Camera-type eye (tissue), 1 donor: ENCODE results near the gene CEP126. TPM values are rescaled to one million over a fixed set of nuclear protein-coding genes. Genes with fewer than 3 reads are reported as not detected.

Experiments
- total RNA-seq: library from RNA; depleted of rRNA; stranded (reverse); fragments of >200 nt; gene quantifications from one replicate; pipeline ENCODE4 v1.2.3, GENCODE V29; 2014

CEP126 gene, protein sequence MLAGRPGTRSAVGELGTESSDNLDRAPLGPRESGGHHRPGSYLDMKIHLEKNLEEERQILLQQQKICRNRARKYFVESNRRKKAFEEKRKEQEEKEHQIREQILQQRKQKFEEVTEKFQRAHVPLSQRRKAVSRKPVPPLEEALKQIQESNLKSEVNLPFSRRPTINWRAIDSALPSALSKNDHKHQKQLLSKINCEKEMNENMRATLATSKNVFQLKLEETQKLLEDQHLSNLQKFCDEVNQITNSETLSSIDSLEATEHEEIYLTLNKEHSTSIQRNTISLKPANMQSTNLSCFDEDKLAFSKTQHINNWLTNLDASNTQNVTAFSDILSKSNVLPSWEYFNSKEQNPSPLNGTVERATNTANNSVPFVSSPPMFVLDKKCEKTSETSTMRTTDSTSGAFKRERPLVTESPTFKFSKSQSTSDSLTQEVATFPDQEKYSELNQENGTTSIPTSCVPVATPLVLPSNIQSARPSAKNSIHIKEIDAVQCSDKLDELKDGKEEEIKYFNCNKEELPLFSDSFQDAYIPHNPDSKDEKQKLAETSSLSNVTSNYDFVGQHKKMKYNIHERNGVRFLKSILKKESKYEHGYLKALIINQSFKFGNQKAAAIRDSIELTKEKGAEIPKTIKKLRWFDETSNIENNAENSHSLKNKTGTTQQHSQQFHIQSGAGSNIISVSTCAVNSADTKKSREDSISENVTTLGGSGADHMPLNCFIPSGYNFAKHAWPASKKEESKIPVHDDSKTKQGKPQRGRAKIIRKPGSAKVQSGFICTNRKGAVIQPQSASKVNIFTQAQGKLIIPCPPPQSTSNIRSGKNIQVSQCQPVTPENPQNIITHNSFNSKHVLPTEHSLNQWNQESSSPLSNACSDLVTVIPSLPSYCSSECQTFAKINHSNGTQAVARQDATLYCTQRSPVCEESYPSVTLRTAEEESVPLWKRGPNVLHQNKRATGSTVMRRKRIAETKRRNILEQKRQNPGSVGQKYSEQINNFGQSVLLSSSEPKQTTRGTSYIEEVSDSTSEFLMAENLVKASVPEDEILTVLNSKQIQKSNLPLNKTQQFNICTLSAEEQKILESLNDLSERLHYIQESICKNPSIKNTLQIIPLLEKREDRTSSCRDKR
- 17.2 TPM for total RNA-seq

DNA sequence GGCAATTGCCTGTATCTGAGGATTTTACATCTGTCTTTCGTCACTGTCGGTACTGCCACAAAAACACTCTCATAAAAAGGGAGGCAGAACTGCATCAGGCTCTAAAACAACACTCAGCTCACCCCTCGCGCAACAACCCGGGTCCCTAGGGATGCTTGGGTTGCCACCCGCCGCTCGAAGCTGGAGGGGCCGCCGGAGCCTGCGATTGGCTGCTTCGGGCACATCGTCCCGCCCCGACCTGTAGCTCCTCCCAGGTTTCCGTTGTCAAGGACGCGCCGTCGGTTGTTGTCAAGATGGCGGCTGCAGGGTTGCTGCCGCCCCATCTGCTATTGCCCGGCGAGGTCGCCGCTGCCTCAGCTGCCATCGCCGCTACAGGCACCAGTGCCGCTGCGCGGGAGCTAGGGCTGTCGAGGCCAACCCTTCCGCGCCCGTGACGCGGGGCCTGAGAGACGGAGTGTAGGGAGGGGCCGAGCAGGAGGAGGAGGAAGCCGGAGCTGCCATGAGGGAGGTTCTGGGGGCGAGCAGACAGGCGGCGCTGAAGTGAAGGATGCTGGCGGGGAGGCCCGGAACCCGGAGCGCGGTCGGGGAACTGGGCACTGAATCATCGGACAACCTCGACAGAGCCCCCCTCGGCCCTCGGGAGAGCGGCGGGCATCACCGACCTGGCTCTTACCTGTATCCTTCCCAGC lies at the start of gene CEP126:
CEP126 (plus strand) TSS at position 273 of the 689 bp plus-strand sequence; CDS start at position 548, 275 bp downstream.

DNA sequence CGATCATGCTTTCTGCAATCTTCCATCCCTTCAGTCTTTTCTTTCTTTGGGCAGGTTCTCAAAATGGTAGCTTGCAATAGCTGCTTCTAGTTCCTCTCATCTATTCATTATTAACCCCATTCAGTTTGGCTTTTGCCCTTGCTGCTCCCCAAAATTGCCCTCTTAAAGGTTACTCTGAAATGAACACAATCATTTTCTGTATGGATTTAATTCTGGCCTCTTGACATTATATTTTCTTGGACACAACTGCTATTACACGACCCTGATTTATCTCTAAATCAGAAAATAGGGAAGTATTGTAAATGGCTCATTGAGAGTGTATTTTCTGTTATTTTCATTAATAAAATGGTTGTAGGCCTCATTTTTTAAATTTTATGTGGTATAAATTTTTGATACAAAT lies 1.6 kb downstream of the CEP126 start, which contains the start of gene ANGPTL5:
ANGPTL5 (minus strand) TSS at position 101 of the 400 bp plus-strand sequence. CDS start 8,613 bp downstream, outside the sequence.

DNA sequence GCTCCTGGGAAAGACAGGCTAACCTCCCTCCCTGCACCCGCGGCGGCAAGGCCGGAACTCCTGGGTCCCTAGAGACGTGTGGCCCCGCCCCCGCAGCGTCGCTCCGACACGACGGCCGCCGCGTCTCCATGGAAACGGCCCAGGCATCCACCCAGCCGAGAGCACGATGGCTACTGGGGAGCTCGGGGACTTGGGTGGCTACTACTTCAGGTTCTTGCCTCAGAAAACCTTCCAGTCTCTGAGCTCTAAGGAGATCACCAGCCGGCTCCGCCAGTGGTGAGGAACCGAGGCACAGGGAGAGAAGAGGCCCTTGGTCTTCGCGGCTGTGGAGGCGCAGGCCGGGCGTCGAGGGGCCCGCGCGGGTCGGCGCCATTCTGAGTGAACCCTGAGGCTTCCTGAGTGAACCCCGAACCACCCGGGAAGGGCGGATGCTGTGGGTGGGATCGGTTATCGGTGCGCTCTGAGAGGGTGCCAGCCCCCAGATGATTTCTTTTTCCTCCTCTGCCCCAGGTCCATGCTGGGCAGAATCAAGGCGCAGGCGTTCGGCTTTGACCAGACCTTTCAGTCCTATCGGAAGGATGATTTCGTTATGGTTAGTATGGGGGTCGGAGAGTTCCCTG lies 132.6 kb downstream of the CEP126 start, which contains the start of gene CFAP300:
CFAP300 (plus strand) TSS at position 133 of the 620 bp plus-strand sequence; CDS start at position 167, 34 bp downstream.

Other genes with a start within 250 kb of the CEP126 start
- gene ANGPTL5, start 1.5 kb downstream of the CEP126 start, total RNA-seq: 0.93 TPM
- 5.6 TPM for gene CFAP300, start 132.4 kb downstream of the CEP126 start, total RNA-seq
- gene YAP1, start 195.4 kb downstream of the CEP126 start, total RNA-seq: 137 TPM